Cardiac septum (tissue), 1 donor: ENCODE data around the gene UROC1. TPM values are rescaled to one million over a fixed set of nuclear protein-coding genes. Genes with fewer than 3 reads are reported as not detected.

Experiments
- DNase-seq: peaks from one replicate; pipeline ENCODE4 v3.0.0-alpha.2; 2020; ENCODE audit warnings: low spot score
- intact Hi-C: fragments of 100-400 bp; cut with DNase I; formaldehyde crosslinking; loops from one replicate; pipeline ENCODE4 v1.14.0; 2022
- total RNA-seq: library from RNA; stranded (reverse); fragmentation: NEBNext Ultra II Directional; extraction: Animal tissue kit (Norgen Biotek cat#: 25700); gene quantifications from one replicate; pipeline ENCODE4 v1.2.1, GENCODE V29; 2021
- donor health status: DM: no; HTN: no; CAD: no.

The UROC1 gene
- total RNA-seq, 1 donor from 2014 or later, result not detected

- peak; percentile 39 for DNase-seq
- intact Hi-C loops, result loop anchor here (5.0 kb wide), 2 partner anchors 936 to 1026 kb away; no protein-coding TSS in a partner anchor
Measured at GRCh38 chr3:126521122-126521891, 3.7 kb upstream of the UROC1 start.

DNA sequence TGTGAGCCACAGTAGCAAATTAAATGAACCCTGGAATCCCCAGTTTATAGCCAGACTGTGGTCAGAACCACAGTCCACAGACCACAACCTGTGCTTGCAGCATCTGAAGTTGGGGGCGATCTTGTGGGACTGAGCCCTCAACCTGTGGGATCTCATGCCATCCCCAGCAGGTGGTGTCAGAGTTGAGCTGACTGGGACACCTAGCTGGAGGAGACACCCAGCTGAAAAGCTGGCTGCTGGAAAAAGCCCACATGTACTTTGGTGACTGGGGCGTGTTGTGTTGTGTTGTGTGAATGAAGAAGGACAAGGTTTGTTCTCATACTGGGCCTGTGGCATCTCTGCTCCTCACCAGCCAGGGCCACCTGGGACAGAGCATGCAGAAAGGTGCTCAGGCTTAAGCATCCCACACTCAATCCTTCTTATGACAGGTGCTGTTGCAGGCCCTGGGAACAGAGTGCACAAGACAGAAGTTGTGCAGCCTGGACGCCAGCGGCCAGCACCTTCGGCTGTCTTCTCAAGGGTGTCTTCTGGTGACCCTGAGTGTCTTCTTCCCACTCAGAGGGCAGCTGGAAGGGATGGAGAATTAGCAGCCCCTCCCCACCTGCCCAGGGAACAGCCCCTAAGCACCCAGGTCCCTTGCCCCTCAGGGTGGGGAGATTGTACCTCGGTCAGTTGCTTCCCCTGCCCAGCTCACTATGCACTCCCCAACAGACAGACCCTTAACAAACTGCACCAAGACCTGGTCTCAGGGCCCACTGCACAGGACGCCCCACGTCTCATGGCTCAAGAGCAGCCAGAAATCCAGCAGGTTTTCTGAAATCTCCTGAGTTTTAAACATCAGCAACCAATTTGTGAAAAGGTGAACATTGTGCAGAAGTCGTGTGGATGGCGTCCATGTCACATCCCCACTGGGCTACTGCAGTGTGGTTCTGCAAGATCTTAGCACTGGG lies 2.2 kb upstream of the UROC1 start:
- intact Hi-C loops, result loop anchor here (5.0 kb wide), 2 partner anchors 938 to 1028 kb away; no protein-coding TSS in a partner anchor
- DNase-seq, result peak; percentile 38

DNA sequence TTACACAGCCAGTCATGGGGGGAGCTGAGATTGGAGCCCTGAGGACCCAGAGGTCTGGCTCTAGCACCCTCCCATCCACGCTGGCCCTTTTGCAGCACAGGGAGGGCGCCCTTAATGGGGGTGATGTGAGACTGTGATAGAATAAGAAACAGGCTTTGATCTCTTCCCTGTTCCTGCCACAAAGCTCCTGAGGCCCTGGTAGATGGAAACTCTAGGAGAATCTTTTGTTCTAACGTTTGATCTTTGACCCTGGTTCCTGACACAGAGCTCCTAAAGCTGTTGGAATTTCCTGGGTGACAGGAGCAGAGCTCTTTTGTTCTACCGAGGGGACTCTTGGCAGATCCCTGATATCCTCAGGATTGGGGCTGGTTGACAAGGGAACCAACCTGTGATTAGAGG lies 1.2 kb upstream of the UROC1 start:
- DNase-seq, result no peak
- intact Hi-C loops, result no loop called here

GRCh38 chr3:126517986-126518778 lies 609 bp upstream of the UROC1 start:
- intact Hi-C loops, result no loop called here
- no peak for DNase-seq

GRCh38 chr3:126516936-126517290 lies 660 bp downstream of the UROC1 start:
- no peak for DNase-seq
- intact Hi-C loops, result no loop called here

DNA sequence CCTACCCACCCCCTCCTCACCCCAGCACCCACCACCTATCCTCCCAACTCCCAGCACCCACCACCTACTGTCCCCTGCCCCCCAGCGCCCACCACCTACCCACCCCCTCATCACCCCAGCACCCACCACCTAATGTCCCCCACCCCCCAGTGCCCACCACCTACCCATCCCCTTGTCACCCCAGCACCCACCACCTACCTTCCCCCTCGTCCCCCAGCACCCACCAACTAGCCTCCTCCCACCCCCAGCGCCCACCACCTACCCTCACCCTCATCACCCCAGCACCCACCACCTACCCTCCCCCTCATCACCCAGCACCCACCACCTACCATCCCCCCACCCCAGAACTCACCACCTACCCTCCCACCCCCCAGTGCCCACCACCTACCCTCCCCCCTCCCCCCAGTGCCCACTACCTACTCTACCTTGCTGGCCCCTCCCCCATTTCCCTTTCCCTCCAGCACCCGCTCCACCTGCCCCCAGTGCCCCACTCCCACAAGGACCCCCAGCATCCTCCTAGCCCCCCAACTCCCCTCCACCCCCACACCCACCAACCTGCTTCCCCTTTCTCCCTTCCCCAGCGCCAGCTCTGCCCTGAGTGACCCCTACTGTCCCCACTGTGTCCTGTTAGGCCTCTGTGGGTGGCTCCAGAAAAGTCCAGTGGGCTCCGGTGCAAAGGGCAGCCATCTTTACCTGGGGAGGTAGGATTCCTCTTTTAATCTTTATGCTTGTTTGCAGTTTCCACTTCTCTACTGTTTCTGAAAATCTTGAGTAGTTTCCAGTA lies 1.2 kb downstream of the UROC1 start:
- no peak for DNase-seq
- intact Hi-C loops, result no loop called here

DNA sequence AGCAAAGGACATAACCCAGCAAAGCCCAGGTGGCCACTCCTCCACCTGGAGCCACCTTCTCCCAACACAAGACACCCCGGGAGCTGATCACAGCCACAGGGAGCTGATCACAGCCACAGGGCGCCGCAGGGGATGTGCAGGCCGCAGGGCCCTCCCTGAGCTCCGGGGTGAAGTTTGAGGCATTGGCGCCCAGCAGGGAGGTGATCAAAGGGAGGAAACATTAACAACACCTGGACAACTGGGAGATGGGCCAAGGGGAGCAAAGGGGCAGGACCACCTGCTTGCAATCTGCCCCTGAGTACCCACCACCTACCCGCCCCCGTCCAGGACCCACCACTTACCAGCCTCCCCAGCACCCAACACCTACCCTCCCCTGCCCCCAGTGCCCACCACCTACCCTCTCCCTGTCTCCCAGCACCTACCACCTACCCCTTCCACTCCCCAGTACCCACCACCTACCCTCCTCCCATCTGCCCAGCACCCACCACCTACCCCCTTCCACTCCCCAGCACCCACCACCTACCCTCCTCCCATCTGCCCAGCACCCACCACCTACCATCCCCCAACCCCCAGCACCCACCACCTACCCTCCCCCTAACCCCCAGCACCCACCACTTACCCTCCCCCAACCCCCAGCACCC lies 2.4 kb downstream of the UROC1 start:
- DNase-seq, result no peak
- intact Hi-C loops, result no loop called here

GRCh38 chr3:126514161-126514560 lies 3.4 kb downstream of the UROC1 start:
- intact Hi-C loops, result no loop called here
- no peak for DNase-seq

- DNase-seq, result no peak
- intact Hi-C loops, result no loop called here
Measured at GRCh38 chr3:126512916-126513650, 4.5 kb downstream of the UROC1 start.

DNA sequence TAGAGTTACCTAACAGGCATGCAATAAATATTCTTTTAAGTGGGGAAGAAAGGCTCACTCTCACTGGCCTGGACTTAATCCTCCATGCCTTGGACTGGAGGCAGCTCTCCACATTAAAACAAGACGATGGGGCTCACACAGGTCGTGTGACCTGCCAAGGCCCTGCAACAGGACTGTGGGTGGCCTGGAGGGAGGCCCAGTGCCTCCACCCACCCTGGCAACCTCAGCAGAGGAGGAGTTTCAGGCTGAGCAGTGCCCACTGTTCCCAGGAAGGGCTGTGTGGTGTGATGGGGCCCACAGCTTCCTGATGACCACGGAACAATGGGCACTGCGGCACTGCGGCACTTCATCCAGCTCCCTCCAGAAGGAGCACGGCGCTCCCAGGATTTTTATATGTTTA lies 5.5 kb downstream of the UROC1 start:
- DNase-seq, result no peak
- intact Hi-C loops, result no loop called here

DNA sequence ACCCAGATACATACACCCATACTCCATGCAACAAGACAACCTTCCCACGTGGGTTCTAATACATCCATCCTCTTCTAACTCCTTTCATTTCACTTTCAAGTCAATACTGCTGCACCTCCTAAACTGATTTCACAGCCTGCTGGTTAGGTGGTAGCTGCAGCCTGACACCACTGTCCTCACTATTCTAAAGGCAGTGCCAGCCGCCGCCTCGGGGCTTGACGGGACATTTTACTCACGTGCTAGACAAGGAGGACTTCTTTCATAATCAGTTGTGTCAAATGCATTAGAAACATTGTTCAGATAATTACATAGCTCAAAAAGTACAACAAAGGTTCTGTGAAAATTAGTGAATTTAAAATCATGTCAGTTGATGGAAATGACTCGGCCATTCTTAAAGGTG lies 6.3 kb downstream of the UROC1 start:
- no peak for DNase-seq
- intact Hi-C loops, result no loop called here

DNA sequence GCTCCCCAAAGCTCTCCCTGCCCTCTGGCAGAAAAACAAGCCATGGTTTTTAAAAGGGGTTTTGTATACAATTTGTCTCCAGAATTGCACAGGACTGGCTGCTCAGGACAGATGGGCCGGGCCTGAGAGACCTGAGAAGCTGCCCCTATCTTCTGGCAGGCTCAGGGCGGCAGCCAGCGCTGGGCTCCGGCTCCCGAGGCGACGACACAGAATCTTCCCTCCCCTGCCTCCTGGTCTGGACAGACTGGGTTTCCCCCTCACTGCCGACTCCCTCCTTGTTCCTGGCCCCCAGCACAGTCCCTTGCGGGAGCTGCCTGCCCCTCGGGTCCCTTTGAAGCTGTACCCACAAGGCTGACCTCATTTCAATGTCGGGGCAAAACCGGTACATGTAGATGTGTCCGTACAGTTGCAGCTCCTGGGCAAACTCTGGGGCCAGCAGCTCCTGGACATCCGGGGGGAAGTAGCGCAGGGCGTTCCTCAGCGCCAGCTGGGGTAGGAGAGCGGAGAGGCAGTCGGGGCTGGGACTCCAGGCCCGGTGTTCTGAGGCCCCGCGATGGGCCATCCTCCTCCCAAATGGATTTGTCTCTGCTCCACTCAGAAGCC lies 7.2 kb downstream of the UROC1 start:
- DNase-seq, result no peak
- intact Hi-C loops, result no loop called here

- no peak for DNase-seq
- intact Hi-C loops, result no loop called here
Measured at GRCh38 chr3:126509597-126510307, 7.8 kb downstream of the UROC1 start.

GRCh38 chr3:126508564-126508964 lies 9.0 kb downstream of the UROC1 start:
- intact Hi-C loops, result no loop called here
- no peak for DNase-seq

- intact Hi-C loops, result no loop called here
Measured at GRCh38 chr3:126507886-126508285, 9.7 kb downstream of the UROC1 start.

GRCh38 chr3:126503701-126504100 lies 13.9 kb downstream of the UROC1 start:
- no peak for DNase-seq
- intact Hi-C loops, result no loop called here

More at GRCh38 chr3:126507886-126508285, 9.7 kb downstream of the UROC1 start:
- DNase-seq, result no peak

DNA sequence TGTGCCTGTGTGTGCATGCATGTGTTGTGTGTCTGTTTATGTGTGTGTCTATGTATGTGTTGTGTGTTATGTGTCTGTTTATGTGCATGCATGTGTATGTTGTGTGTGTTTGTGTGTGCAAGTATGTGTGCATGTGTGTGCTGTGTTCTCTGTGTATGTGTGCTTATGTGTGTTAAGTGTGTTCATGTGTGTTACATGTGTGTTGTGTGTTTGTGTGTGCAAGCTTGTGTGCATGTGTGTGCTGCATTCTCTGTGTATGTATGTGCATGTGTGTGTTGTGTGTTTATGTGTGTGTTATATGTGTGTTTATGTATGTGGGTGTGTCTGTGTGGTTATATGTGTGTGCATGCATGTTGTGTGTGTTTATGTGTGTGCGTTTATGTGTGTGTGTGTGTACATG lies 14.9 kb downstream of the UROC1 start:
- intact Hi-C loops, result no loop called here
- DNase-seq, result no peak
